GM19023 (cell line): ENCODE results near the gene CYFIP1.

Experiments used
- ATAC-seq: cut with Tn5 transposase; IDR thresholded peaks from one replicate; pipeline ENCODE4 v1.9.1; 2021; ENCODE audit warnings: mild to moderate bottlenecking, moderate library complexity; ENCODE audit not compliant: unreplicated experiment

Gene CYFIP1

GRCh38 chr15:22872936-22873701 lies 107.0 kb downstream of the CYFIP1 start:
- ATAC-seq = no peak

DNA sequence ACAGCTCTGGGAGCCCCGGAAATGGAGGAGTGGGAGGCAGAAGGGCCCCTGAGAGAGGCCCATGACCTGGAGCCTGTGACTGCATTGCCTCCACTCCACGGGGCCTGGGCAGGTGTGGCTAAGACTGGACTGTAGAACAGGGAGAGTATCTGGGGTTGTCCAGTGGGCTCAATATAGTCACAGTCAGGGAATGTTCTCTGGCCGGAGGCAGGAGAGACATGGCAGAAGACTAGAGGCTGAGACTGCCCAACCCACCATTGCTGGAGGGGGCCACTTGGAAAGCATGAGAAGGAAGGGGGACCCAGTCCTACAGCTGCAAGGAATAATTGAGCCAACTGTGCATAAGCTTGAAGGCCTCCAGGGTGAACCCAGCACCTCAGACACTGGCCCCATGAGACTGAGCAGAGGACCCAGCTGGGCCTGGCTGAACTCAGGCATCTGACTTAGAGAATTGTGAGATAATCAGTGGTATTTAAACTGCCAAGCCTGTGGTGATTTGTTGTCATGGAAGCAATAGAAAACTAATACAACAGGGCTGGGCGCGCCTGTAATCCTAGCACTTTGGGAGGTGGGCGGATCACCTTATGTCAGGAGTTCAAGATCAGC lies 108.6 kb downstream of the CYFIP1 start:
- ATAC-seq = no peak

- no peak for ATAC-seq
Measured at GRCh38 chr15:22870865-22871264, 109.3 kb downstream of the CYFIP1 start.

DNA sequence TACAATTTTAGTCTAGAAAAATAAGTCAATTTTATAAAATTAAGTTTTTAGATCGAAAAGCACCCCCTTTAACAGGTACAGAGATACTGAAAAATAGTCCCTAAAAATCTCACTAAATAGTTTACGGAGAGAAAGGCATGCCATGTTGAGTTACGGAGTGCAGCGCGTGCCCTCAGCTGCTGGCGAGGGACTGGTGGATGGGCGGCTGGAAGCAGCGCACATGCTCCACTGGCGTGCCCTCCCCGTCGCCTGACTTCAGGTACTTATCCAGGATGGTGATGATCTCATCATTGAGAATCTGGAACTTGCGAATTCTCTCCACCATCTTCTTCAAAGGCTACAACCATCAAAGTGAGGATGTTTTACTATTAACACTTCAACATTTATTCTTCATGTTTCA lies 110.3 kb downstream of the CYFIP1 start:
- ATAC-seq = no peak

DNA sequence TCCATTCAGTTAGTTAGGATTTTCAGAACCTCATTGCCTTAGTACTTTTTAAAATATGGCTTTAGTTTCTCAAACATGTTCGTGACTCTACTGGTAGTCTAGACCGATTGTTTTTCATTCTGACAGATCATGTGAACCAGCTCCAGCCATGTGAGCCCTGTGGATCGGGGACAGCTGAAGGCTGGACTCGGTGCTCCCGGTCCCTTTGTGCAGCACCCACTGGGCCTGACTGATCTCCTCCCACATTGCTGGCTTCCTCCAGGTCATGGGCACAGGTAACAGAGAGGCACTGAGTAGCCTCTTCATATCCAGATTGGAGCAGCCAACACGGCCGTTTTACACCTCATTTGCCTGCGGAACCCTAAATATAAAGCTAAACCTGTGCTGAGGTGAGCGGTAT lies 111.2 kb downstream of the CYFIP1 start:
- no peak for ATAC-seq

GRCh38 chr15:22868495-22868894 lies 111.7 kb downstream of the CYFIP1 start:
- no peak for ATAC-seq

- ATAC-seq = no peak
Measured at GRCh38 chr15:22867886-22868285, 112.3 kb downstream of the CYFIP1 start.

GRCh38 chr15:22866079-22866478 lies 114.1 kb downstream of the CYFIP1 start:
- no peak for ATAC-seq

- no peak for ATAC-seq
Measured at GRCh38 chr15:22863356-22863755, 116.8 kb downstream of the CYFIP1 start.

- ATAC-seq = no peak
Measured at GRCh38 chr15:22861161-22861560, 119.0 kb downstream of the CYFIP1 start.

DNA sequence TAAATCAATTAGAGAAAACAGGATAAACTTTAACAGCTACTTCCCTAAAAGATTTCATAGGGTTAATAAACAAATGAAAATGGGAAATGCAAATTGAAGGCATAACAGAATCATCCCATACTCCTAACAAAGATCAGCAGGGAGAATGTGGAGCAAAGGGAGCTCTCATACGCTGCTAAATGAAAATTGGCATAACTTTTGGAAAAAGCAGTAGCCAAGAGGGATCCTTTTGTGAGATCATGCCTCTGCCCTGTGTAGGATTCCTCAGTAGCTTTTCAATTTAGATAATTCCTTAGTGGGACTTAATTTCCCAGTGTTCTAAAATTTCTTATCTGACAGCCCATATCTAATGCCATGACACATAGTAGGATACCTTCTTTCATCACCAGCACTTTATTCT lies 123.5 kb downstream of the CYFIP1 start:
- no peak for ATAC-seq

GRCh38 chr15:22855791-22856190 lies 124.4 kb downstream of the CYFIP1 start:
- ATAC-seq = no peak

DNA sequence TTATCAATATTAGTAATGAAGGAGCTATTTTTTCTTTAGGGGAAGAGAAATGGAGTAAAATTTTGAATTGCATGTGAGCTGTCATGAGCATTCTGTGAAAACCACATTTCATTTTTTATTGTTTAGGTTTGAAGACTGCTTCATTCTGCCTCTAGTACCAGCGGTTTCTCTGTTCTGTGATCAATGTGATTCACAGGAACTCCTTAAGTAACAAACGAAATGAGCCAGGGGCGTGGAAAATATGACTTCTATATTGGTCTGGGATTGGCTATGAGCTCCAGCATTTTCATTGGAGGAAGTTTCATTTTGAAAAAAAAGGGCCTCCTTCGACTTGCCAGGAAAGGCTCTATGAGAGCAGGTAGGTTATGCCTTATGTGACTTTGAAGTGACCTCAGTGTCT lies 128.7 kb downstream of the CYFIP1 start:
- ATAC-seq = no peak

DNA sequence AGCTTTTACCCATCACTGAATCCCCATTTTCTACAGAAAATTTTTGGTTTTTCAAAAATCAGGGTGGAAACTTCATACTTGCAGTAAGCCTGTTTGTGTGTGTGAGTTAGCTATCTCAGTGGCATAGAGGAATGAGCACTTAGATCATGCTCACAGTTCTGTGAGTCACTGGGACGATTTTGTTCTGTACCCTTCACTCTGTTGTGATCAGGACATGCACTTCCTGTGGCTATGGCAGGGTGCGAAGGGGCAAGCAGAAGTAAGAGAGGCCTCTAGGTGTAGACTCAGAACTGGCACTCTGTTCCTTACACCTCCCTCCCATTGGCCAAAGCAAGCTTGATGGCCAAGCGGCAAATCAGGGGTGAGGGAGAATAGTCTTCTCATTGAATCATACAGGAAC lies 130.1 kb downstream of the CYFIP1 start:
- no peak for ATAC-seq

DNA sequence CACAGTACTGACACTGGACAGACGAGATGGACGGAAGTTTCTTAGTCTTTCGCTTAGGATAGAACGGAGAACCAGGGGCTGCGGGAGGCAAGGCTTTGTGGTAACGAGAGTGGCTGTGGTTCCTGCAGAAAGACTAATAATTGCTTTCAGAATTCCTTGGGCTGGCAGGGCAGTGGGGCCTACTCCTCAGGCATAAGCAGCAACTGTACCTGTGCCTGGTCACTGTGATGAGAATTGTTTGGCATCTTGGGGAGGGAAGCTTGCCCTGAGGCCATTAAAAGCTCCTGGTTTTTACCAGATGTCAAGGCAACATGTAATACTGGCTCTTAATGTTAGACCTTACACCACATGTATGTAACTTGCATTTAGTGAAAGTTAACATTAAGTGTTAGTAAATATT lies 134.1 kb downstream of the CYFIP1 start:
- no peak for ATAC-seq

GRCh38 chr15:22845289-22845900 lies 134.8 kb downstream of the CYFIP1 start:
- ATAC-seq = no peak

DNA sequence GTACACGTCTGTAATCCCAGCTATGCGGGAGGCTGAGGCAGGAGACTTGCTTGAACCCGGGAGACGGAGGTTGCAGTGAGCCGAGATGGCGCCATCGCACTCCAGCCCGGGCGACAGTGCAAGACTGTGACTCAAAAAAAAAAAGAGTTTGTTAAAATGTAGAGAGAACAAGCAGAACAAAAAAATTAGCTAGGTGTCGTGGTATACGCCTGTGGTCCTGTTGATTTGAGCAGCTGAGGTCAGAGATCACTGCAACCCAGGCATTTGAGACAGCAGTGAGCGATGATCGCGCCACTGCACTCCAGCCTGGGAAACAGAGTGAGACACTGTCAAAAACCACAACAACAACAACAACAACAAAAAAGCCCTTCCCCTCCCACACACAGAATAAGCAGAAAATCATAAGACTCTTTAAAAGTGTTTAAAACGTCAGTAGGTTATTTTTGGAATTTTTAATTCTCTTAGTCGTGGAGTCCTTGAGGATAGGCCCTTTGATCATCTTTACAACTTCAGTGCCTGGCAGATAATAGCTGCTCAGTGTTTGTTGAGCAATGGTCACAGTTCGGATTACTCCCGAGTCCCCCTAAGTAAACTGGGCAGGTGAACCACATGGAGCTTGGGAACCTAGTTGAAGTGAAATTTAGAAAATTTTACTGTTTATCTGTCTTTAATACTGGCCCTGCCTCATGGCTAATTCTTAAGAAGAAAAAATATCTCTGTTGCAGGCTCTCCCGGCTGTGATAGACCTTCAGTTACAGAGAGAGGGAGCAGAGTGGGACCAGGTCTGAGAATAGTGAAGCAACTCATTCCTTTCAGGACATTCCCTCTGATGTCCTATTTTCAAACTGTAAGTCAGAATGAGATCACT lies 135.5 kb downstream of the CYFIP1 start:
- ATAC-seq = no peak

DNA sequence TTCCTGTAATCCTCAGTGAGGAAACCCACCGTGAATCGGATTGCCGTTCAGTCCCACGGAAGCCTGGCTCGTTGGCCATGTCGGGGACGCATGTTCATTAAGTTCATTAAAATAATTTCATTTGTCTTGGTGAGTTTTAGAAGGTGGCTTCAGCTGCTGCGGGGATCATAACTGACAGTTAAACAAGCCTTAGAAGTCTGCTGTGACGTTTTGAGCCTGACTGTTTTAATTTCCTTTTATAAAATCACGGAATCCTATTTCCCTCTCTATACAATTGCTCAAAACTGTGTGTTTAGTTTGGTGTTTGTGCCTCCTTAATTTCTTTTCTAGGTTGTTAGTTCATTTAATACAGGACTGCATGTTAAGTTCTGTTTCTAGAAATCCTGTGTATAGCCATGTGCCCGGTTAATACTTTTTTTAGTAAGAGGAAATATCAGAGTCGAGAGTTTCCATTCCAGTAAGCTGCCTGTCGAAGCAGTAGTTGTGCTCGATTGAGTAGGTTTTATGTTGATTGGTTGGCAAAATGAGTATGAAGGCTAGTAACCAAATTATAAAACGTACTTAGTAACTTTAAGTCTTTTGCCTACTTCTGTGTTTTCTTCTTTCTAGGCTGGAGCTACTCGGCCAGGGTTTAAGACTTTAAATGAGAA lies 141.0 kb downstream of the CYFIP1 start:
- no peak for ATAC-seq

- ATAC-seq = peak; percentile 85
Measured at GRCh38 chr15:22838292-22839042, 141.7 kb downstream of the CYFIP1 start, which contains the start of gene NIPA2. Gene NIPA2, plus strand, starts transcription at chr15:22838666. Its CDS starts 13,066 bp downstream, at chr15:22851732.

DNA sequence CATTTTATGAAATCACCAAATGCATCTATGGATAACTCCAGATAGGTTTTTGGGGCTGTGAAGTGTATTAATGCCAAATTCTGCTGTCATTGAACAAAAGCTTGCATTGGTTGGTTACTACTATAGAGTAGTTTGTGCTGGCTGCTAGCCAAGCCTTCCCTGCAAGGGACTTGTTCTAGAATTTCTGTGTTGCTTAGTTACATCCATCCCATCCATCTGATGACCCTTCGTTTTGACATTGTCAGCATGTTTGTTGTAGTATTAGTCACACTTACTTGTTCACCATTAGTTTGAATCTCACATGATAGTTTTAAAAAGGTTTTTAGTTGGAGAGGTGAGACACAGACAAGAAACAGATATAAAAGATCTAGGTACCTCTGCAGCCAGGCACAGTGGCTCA lies 148.7 kb downstream of the CYFIP1 start:
- ATAC-seq = no peak
